SK-N-SH (cell line): ENCODE measurements around the gene PET100. TPM values are rescaled to one million over a fixed set of nuclear protein-coding genes. Genes with fewer than 3 reads are reported as not detected.

Experiments used
- CTCF ChIA-PET: fragments of 300-600, 350-600 bp; formaldehyde crosslinking; extraction: SDS; loops from one replicate; lab custom pipeline; 2021; lab: Yijun Ruan, JAX
- POLR2A ChIA-PET: fragments of 350-600 bp; sonication (Branson Sonifier 250); formaldehyde crosslinking; extraction: SDS; loops from one replicate; lab custom pipeline; 2020; ENCODE audit warnings: antibody characterized with exemption, inconsistent platforms; lab: Yijun Ruan, JAX
- DNase-seq: peaks from one replicate; pipeline ENCODE4 v3.0.0; 2012
- H2AFZ ChIP-seq: fragments of 200-600 bp; sonication (generic); 2 replicates; pipeline ENCODE4 v1.8.1; 2016; ENCODE audit warnings: antibody characterized with exemption, mild to moderate bottlenecking, low read depth
- H3F3A ChIP-seq: fragments of 200-600 bp; sonication (generic); replicated peaks from 2 replicates; pipeline ENCODE3; 2016; ENCODE audit warnings: antibody characterized with exemption, mild to moderate bottlenecking; ENCODE audit not compliant: insufficient read depth
- H3K27ac ChIP-seq, 2 experiments: fragments of 200-500 bp in 1 of 2; fragments of 200-600 bp in 1 of 2; sonication (Bioruptor generic) in 1 of 2; sonication (generic), shearing (Covaris generic) in 1 of 2; 2 replicates each; pipeline versions ENCODE4 v1.5.1 to v1.6.1; 2014 to 2016; ENCODE audit warnings: low read depth in 2 of 2, inconsistent platforms in 1 of 2, low read length in 1 of 2, mild to moderate bottlenecking in 1 of 2, mixed read lengths in 1 of 2
- H3K27me3 ChIP-seq: fragments of 200-600 bp; sonication (generic), shearing (Covaris generic); 2 replicates; pipeline ENCODE4 v1.6.1; 2016; ENCODE audit warnings: mixed run types; ENCODE audit not compliant: insufficient read depth
- H3K36me3 ChIP-seq, 2 experiments: fragments of 200-500 bp in 1 of 2; fragments of 200-600 bp in 1 of 2; sonication (Bioruptor generic) in 1 of 2; sonication (generic) in 1 of 2; replicated peaks in 1 of 2; 2 replicates each; pipeline versions ENCODE3 to v1.5.1; 2014 to 2016; ENCODE audit warnings: low read length in 1 of 2, mild to moderate bottlenecking in 1 of 2; ENCODE audit not compliant: insufficient read depth in 2 of 2, control insufficient read depth in 1 of 2
- H3K4me1 ChIP-seq, 2 experiments: fragments of 200-500 bp in 1 of 2; fragments of 200-600 bp in 1 of 2; sonication (Bioruptor generic) in 1 of 2; sonication (generic), shearing (Covaris generic) in 1 of 2; 2 replicates each; pipeline versions ENCODE4 v1.5.1 to v1.6.1; 2014 to 2016; ENCODE audit warnings: low read depth in 1 of 2, low read length in 1 of 2, mixed run types in 1 of 2; ENCODE audit not compliant: insufficient read depth in 2 of 2, control insufficient read depth in 1 of 2
- H3K4me2 ChIP-seq: fragments of 200-600 bp; sonication (generic), shearing (Covaris generic); 2 replicates; pipeline ENCODE4 v1.6.1; 2017; ENCODE audit warnings: mixed run types
- H3K4me3 ChIP-seq, 2 experiments: fragments of 200-500 bp in 1 of 2; fragments of 200-600 bp in 1 of 2; sonication (Bioruptor generic) in 1 of 2; sonication (generic), shearing (Covaris generic) in 1 of 2; 2 replicates each; pipeline versions ENCODE4 v1.5.1 to v1.8.1; 2014 to 2016; ENCODE audit warnings: low read depth in 2 of 2, inconsistent platforms in 1 of 2, low read length in 1 of 2, mild to moderate bottlenecking in 1 of 2, mixed read lengths in 1 of 2, moderate library complexity in 1 of 2
- H3K79me2 ChIP-seq: fragments of 200-600 bp; sonication (generic); 2 replicates; pipeline ENCODE4 v1.8.1; 2017; ENCODE audit warnings: mild to moderate bottlenecking; ENCODE audit not compliant: insufficient read depth
- H3K9ac ChIP-seq: fragments of 200-600 bp; sonication (generic); 2 replicates; pipeline ENCODE4 v1.6.1; 2017; ENCODE audit warnings: mixed run types
- H3K9me2 ChIP-seq: fragments of 200-600 bp; sonication (generic); 2 replicates; pipeline ENCODE4 v1.6.1; 2017; ENCODE audit warnings: mixed run types
- H3K9me3 ChIP-seq: fragments of 200-600 bp; sonication (generic); 2 replicates; pipeline ENCODE4 v1.6.1; 2017; ENCODE audit warnings: mixed run types, mild to moderate bottlenecking, moderate library complexity
- H4K20me1 ChIP-seq: fragments of 200-600 bp; sonication (generic); 2 replicates; pipeline ENCODE4 v1.6.1; 2017; ENCODE audit warnings: mild to moderate bottlenecking, mixed run types; ENCODE audit not compliant: insufficient read depth
- EP300 ChIP-seq, 2 experiments: IDR thresholded peaks; 2 replicates each; pipeline versions ENCODE4 v1.4.0 to v1.6.1; 2012; ENCODE audit warnings: borderline replicate concordance in 1 of 2, low read depth in 1 of 2, low read length in 1 of 2
- EZH2phosphoT487 ChIP-seq: fragments of 200-600 bp; sonication (generic); IDR thresholded peaks from 2 replicates; pipeline ENCODE4 v1.6.1; 2017; ENCODE audit warnings: low read depth, mixed run types, mild to moderate bottlenecking, antibody characterized with exemption, moderate library complexity, borderline replicate concordance
- FOXJ3 ChIP-seq: sonication (generic); formaldehyde crosslinking; IDR thresholded peaks from 2 replicates; pipeline ENCODE4 v1.5.1; 2020; ENCODE audit warnings: mild to moderate bottlenecking, missing genetic modification reagents
- GATA2 ChIP-seq: sonication (generic); formaldehyde crosslinking; IDR thresholded peaks from 2 replicates; pipeline ENCODE4 v1.5.0; 2020; ENCODE audit warnings: mild to moderate bottlenecking, missing genetic modification reagents
- MXI1 ChIP-seq: IDR thresholded peaks from 2 replicates; pipeline ENCODE4 v1.6.1; 2012; ENCODE audit warnings: mild to moderate bottlenecking, low read depth, low read length, improper control_type of control experiment
- NRF1 ChIP-seq: IDR thresholded peaks from 2 replicates; pipeline ENCODE4 v1.6.1; 2012; ENCODE audit warnings: low read depth, mild to moderate bottlenecking, low read length
- SIN3A ChIP-seq: IDR thresholded peaks from 2 replicates; pipeline ENCODE4 v1.6.1; 2012; ENCODE audit warnings: low read depth, mild to moderate bottlenecking, low read length, moderate library complexity, borderline replicate concordance
- YY1 ChIP-seq: IDR thresholded peaks from 2 replicates; pipeline ENCODE4 v1.4.0; 2012; ENCODE audit warnings: low read depth, mild to moderate bottlenecking
- WGBS: methylation state at CpG from one replicate; pipeline ENCODE4 v1.1.6; 2017; ENCODE audit warnings: low lambda C conversion rate; 5-methylcytosine and 5-hydroxymethylcytosine counted together
- polyA plus RNA-seq, 3 experiments: library from polyadenylated mRNA; depleted of rRNA; stranded (reverse); fragments of >200 nt; gene quantifications; 2 replicates each; pipeline ENCODE4 v1.2.3, GENCODE V29; 2012
- TF ChIP-seq, protein P1 (sequence below): IDR thresholded peaks from 2 replicates; pipeline ENCODE4 v1.6.1; 2012; ENCODE audit warnings: mild to moderate bottlenecking, low read depth, low read length, moderate library complexity
- TF ChIP-seq, protein P2 (sequence below): fragments of 150-350 bp; IDR thresholded peaks from 2 replicates; pipeline ENCODE4 v1.6.1; 2017; ENCODE audit warnings: antibody characterized with exemption, low read length, low read depth, borderline replicate concordance
- TF ChIP-seq, protein P3 (sequence below): IDR thresholded peaks from 2 replicates; pipeline ENCODE4 v1.4.0; 2012; ENCODE audit warnings: low read depth, borderline replicate concordance
- TF ChIP-seq, protein P4 (sequence below): IDR thresholded peaks from 2 replicates; pipeline ENCODE4 v1.4.0; 2012; ENCODE audit warnings: low read depth, borderline replicate concordance
- TF ChIP-seq, protein P5 (sequence below): fragments of 150-350 bp; IDR thresholded peaks from 2 replicates; pipeline ENCODE4 v1.6.1; 2016; ENCODE audit warnings: mild to moderate bottlenecking, low read depth, low read length

PET100 gene
- polyA plus RNA-seq, 1 of the 3 experiments (the other 2 are of a cell fraction): 48.1 TPM

DNA sequence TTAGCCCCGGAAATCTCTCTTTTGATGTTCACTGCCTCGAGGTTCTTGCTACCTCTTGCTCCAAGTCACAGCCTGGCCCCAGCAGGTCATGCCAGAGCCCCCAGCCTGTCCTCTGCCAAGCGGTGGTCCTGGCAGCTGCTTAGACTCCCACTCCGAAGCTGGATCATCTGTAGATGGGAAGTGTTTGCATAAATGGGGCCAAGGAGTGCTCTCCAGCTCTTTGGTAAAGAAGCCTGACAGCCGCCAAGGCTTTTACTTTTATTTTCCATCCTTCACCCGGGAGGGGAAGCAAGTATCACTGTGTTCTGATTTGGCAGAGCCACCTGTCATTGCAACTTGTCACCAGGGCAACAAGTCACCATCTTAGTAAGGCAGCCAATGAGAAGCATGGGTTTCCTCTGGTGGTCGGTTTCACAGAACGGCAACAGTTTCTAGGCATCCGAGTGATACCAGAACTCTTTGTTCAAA is 28.7 kb downstream of the PET100 start:
- no peak for TF ChIP-seq MXI1
- no peak for TF ChIP-seq NRF1
- no peak for TF ChIP-seq GATA2 (CRISPR knock-in tag)
- TF ChIP-seq FOXJ3 (CRISPR knock-in tag): no peak
- TF ChIP-seq, protein P1, sequence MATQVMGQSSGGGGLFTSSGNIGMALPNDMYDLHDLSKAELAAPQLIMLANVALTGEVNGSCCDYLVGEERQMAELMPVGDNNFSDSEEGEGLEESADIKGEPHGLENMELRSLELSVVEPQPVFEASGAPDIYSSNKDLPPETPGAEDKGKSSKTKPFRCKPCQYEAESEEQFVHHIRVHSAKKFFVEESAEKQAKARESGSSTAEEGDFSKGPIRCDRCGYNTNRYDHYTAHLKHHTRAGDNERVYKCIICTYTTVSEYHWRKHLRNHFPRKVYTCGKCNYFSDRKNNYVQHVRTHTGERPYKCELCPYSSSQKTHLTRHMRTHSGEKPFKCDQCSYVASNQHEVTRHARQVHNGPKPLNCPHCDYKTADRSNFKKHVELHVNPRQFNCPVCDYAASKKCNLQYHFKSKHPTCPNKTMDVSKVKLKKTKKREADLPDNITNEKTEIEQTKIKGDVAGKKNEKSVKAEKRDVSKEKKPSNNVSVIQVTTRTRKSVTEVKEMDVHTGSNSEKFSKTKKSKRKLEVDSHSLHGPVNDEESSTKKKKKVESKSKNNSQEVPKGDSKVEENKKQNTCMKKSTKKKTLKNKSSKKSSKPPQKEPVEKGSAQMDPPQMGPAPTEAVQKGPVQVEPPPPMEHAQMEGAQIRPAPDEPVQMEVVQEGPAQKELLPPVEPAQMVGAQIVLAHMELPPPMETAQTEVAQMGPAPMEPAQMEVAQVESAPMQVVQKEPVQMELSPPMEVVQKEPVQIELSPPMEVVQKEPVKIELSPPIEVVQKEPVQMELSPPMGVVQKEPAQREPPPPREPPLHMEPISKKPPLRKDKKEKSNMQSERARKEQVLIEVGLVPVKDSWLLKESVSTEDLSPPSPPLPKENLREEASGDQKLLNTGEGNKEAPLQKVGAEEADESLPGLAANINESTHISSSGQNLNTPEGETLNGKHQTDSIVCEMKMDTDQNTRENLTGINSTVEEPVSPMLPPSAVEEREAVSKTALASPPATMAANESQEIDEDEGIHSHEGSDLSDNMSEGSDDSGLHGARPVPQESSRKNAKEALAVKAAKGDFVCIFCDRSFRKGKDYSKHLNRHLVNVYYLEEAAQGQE: no peak
- TF ChIP-seq, protein P2, sequence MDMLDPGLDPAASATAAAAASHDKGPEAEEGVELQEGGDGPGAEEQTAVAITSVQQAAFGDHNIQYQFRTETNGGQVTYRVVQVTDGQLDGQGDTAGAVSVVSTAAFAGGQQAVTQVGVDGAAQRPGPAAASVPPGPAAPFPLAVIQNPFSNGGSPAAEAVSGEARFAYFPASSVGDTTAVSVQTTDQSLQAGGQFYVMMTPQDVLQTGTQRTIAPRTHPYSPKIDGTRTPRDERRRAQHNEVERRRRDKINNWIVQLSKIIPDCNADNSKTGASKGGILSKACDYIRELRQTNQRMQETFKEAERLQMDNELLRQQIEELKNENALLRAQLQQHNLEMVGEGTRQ: no peak
- TF ChIP-seq EP300 (IDR thresholded peaks at IDR 0.05; ENCODE audit: borderline replicate concordance in 1 of 2, low read depth in 1 of 2, low read length in 1 of 2): no peak
- no peak for TF ChIP-seq EZH2phosphoT487
- no peak for TF ChIP-seq SIN3A
- TF ChIP-seq YY1: no peak
- TF ChIP-seq, protein P3, sequence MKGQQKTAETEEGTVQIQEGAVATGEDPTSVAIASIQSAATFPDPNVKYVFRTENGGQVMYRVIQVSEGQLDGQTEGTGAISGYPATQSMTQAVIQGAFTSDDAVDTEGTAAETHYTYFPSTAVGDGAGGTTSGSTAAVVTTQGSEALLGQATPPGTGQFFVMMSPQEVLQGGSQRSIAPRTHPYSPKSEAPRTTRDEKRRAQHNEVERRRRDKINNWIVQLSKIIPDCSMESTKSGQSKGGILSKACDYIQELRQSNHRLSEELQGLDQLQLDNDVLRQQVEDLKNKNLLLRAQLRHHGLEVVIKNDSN: no peak
- TF ChIP-seq, protein P4, sequence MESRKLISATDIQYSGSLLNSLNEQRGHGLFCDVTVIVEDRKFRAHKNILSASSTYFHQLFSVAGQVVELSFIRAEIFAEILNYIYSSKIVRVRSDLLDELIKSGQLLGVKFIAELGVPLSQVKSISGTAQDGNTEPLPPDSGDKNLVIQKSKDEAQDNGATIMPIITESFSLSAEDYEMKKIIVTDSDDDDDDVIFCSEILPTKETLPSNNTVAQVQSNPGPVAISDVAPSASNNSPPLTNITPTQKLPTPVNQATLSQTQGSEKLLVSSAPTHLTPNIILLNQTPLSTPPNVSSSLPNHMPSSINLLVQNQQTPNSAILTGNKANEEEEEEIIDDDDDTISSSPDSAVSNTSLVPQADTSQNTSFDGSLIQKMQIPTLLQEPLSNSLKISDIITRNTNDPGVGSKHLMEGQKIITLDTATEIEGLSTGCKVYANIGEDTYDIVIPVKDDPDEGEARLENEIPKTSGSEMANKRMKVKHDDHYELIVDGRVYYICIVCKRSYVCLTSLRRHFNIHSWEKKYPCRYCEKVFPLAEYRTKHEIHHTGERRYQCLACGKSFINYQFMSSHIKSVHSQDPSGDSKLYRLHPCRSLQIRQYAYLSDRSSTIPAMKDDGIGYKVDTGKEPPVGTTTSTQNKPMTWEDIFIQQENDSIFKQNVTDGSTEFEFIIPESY: no peak
- TF ChIP-seq, protein P5, sequence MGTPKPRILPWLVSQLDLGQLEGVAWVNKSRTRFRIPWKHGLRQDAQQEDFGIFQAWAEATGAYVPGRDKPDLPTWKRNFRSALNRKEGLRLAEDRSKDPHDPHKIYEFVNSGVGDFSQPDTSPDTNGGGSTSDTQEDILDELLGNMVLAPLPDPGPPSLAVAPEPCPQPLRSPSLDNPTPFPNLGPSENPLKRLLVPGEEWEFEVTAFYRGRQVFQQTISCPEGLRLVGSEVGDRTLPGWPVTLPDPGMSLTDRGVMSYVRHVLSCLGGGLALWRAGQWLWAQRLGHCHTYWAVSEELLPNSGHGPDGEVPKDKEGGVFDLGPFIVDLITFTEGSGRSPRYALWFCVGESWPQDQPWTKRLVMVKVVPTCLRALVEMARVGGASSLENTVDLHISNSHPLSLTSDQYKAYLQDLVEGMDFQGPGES: no peak
- Histone ChIP-seq H4K20me1 (no peaks in the 10 kb centered on the region), H3K27ac (no peak overlapping the region), H3K9me3 (no peaks in the 10 kb centered on the region), H3K79me2 (no peaks in the 10 kb centered on the region), H3K36me3 (no peaks in the 10 kb centered on the region), H3K4me2 (no peak overlapping the region), H3K4me1 (no peaks in the 10 kb centered on the region), H3K4me3 (no peak overlapping the region), H3K9ac (no peak overlapping the region), H3F3A (no peaks in the 10 kb centered on the region), H3K9me2 (no peaks in the 10 kb centered on the region), H2AFZ (no peak overlapping the region; the same call in 1 of the 2 replicates), H3K27me3 (peaks cover 27% of the 10 kb centered on the region)
- WGBS: 6% methylated on average over 7 of the region's 9 CpGs
- DNase-seq: no peak
- CTCF ChIA-PET: interaction anchor here (1.7 to 2.9 kb wide), 2 partner anchors 23 to 142 kb away, joined by 8 to 13 read pairs; partner anchors contain the start of gene TRAPPC5
- POLR2A ChIA-PET: no interaction called here
